Panc1 (cell line): ENCODE results near the gene ZNF107.
A peak's percentile ranks its signal among the peaks of the same experiment; 100 is the strongest.

Experiments used
- CTCF ChIP-seq: fragments of 450-650 bp; IDR thresholded peaks from 2 replicates; pipeline ENCODE4 v1.5.1; 2017; ENCODE audit warnings: mild to moderate bottlenecking
- POLR2AphosphoS5 ChIP-seq: IDR thresholded peaks from 2 replicates; pipeline ENCODE4 v1.6.1; 2012; ENCODE audit warnings: mild to moderate bottlenecking, low read depth, low read length, moderate library complexity
- SIN3A ChIP-seq: IDR thresholded peaks from 2 replicates; pipeline ENCODE4 v1.6.1; 2012; ENCODE audit warnings: low read depth, mild to moderate bottlenecking, low read length, moderate library complexity, borderline replicate concordance; ENCODE audit not compliant: insufficient read depth
- TF ChIP-seq, protein P1 (sequence below), 2 experiments: IDR thresholded peaks; 2 replicates each; pipeline ENCODE4 v1.6.1; 2011 to 2012; ENCODE audit warnings: low read depth in 2 of 2, control low read depth in 1 of 2, low read length in 1 of 2, mild to moderate bottlenecking in 1 of 2, moderate library complexity in 1 of 2; ENCODE audit not compliant: insufficient read depth in 1 of 2

DNA sequence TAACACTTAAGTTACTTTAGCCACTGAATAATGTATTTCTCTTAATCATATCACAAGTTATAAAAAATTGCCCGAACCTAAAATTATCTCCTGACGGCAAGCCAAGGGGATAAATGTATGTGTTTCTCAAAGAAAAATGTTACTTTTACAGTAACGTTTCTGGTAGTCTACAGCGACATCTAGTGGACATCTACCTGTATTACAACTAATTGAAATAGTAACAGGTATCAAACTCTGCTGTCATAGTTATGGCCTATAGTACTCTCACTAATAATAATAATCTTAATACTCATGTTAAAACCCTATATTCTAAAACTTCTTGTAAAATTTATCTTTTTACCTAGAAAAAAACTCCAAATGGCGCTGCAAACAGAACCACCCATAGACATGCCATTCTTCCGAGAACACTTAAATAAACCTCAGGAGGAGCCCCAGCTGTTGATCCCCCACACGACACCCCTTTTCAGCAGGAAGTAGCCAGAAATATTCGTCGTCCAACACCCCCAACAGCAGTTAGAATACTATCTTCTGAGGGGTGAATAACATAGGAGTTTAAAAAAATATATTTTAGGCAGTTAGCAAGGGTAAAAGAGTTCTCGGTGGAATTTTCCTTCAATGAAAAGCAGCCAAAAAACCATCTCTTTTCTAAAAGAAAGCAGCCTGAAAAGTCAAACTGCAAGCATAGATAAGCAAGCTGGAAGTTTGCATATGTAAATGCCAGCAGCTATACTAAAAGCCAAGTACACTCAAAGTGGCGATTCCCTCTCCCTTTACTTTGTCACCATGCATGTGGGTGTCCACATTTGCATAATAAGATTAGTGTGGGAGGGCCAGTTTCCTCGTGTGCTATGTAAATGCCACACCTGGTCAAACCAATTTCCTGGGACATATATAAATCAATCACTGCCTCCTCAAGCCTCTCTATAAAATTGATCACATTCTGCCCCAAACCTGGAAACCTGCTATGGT is 40.5 kb upstream of the ZNF107 start:
- TF ChIP-seq CTCF, result peak; percentile 82
- TF ChIP-seq POLR2AphosphoS5, result no peak
- TF ChIP-seq SIN3A, result no peak
- TF ChIP-seq, protein P1, sequence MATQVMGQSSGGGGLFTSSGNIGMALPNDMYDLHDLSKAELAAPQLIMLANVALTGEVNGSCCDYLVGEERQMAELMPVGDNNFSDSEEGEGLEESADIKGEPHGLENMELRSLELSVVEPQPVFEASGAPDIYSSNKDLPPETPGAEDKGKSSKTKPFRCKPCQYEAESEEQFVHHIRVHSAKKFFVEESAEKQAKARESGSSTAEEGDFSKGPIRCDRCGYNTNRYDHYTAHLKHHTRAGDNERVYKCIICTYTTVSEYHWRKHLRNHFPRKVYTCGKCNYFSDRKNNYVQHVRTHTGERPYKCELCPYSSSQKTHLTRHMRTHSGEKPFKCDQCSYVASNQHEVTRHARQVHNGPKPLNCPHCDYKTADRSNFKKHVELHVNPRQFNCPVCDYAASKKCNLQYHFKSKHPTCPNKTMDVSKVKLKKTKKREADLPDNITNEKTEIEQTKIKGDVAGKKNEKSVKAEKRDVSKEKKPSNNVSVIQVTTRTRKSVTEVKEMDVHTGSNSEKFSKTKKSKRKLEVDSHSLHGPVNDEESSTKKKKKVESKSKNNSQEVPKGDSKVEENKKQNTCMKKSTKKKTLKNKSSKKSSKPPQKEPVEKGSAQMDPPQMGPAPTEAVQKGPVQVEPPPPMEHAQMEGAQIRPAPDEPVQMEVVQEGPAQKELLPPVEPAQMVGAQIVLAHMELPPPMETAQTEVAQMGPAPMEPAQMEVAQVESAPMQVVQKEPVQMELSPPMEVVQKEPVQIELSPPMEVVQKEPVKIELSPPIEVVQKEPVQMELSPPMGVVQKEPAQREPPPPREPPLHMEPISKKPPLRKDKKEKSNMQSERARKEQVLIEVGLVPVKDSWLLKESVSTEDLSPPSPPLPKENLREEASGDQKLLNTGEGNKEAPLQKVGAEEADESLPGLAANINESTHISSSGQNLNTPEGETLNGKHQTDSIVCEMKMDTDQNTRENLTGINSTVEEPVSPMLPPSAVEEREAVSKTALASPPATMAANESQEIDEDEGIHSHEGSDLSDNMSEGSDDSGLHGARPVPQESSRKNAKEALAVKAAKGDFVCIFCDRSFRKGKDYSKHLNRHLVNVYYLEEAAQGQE (IDR thresholded peaks at IDR 0.05; ENCODE audit: insufficient read depth in 1 of 2, low read depth in 2 of 2, low read length in 1 of 2), result no peak
